CD4-positive, alpha-beta T cell treated with Interleukin-17A for 1 hour (primary cell): Measurements from ENCODE around the gene CX3CR1.

Experiments
- DNase-seq: peaks from one replicate; pipeline ENCODE4 v3.0.0-alpha.2; 2020

The CX3CR1 gene

DNA sequence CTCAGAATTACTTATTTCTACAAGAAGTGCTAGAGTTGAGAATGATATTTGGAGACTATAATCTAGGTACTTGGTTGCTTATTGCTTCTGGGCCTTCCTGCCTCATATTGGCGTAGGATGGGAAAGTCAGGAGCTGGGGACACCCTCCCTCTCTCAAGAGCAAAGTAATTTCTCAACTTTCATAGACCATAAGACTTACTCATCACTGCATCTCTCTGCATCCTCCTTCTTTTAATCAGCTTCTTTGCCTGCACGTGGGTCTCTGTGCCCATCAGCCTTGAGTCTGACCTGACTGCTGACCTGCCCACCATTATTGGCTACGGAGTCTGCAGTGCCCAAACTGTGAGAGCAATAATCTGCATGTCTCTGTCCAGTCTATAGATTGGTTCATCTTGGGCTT, 60.1 kb downstream of the CX3CR1 start:
- DNase-seq = no peak

DNA sequence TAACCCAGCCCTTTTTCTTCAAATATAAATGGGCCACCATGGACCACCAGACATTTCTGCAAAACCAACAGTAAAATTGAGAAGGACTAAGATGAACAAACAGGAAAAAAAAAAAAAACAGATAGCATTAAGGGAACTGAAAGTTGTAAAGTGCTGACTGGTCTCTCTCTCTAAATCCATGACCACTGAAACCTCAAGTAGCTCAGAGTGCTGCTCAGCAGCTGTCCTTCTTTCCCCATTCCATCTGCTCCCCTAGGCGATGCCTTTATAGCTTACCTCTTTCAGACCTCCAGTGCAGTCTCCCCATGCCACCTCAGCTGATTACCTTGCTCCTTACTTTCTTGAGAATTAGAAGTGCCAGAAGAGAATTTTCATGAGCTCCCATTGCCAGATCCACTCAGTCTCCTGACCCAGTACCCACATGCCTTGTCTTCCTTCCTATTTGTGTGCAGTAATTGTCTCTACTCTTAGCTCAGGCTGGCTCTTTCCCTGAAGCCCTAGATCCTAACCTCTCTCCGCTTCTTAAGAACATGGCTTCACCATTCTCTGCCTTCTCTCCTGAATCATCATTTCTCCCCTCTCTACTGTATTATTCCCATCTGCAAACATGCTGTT, 63.6 kb downstream of the CX3CR1 start:
- no peak for DNase-seq

DNA sequence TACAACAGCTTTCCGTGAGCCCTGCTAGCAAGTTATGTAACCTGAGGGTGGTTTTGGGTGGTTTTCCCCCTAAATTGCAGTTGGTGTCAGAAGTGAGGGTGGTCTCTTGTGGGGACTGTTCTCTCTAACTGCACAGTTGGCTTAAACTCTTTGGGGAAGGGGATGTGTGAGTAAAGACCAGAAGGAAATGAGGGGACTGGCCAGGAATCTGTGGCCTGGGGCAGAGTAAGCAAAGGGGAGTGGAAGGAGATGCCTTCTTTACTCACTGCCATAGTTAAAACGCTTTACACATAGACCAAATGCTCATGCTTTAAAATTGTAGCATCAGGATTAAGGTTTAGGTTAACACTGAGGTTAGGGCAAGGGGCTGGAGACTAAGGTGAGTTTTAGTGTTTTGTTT, 66.2 kb downstream of the CX3CR1 start:
- DNase-seq = no peak
